ENCODE data around the gene TPP2.

The TPP2 gene

DNA sequence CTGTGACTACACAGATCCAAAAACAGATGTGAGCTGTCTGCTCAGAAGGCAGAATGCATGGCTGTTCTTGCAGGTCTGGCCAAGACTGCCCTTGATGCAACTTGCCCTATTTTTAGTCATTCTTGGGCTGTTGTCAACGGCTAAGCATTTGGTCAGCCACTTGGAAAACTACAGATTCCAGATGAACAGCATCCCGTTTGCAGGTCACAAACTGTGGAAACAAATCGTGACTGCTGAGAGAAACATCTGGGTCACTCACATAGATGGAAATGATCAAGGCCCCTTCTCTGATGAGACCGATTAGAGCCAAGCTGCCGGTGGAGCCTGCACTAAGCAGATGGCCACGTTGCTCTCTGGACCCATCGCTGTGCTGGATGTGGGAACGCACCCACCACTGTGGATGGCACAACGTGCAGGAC is 113.5 kb downstream of the TPP2 start:
- no peak overlapping the region for H3K4me3 ChIP-seq (ENCODE audit: low read length)
- TF ChIP-seq, protein P1, sequence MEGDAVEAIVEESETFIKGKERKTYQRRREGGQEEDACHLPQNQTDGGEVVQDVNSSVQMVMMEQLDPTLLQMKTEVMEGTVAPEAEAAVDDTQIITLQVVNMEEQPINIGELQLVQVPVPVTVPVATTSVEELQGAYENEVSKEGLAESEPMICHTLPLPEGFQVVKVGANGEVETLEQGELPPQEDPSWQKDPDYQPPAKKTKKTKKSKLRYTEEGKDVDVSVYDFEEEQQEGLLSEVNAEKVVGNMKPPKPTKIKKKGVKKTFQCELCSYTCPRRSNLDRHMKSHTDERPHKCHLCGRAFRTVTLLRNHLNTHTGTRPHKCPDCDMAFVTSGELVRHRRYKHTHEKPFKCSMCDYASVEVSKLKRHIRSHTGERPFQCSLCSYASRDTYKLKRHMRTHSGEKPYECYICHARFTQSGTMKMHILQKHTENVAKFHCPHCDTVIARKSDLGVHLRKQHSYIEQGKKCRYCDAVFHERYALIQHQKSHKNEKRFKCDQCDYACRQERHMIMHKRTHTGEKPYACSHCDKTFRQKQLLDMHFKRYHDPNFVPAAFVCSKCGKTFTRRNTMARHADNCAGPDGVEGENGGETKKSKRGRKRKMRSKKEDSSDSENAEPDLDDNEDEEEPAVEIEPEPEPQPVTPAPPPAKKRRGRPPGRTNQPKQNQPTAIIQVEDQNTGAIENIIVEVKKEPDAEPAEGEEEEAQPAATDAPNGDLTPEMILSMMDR (conservative IDR thresholded peaks at IDR 0.05; ENCODE audit: low read length) = no peak
- peak; percentile 92 for DNase-seq (ENCODE audit: low read depth)

DNA sequence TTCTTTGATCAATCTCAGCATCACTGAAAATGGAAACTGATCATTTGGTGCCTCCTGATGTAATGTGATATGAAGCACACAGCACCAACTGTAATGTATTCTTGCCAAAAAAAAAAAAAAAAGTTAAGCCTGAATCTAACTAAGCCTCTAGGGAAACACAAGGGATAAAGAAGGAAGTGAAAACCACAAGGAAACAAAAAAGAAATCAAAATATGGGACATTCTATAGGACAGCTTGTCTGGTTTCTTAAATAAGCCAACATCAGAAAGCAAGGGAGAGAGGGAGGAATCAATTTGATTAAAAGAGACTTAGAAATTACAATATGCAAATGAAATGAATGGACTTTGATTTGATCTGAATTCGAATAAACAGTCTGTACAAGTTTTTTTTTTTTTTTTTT is 118.7 kb downstream of the TPP2 start:
- TF ChIP-seq, protein P1 (conservative IDR thresholded peaks at IDR 0.05; ENCODE audit: low read length) = no peak
- H3K4me3 ChIP-seq (ENCODE audit: low read length) = no peak overlapping the region
- no peak for DNase-seq (ENCODE audit: low read depth)

DNA sequence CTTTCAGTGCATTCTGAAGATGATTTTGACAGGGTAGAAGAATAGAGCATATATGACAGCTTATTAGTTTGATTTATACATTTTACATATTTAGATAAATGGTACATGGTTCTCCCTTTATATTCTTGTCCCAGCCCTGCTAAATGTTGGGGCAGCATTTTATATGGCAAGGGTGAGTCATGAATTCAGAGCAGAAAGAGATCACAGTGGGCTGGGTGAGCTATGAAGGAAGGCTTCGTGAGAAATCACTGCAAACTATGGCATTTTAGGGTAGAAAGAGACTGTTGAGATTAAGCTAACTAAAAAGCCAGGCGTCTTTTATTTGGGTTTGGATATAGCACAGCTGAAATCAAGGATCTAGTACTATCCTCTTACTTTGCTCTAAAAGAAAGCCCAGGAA is 122.0 kb downstream of the TPP2 start:
- TF ChIP-seq, protein P1 (conservative IDR thresholded peaks at IDR 0.05; ENCODE audit: low read length) = no peak
- DNase-seq (ENCODE audit: low read depth) = no peak
- no peak overlapping the region for H3K4me3 ChIP-seq (ENCODE audit: low read length)

DNA sequence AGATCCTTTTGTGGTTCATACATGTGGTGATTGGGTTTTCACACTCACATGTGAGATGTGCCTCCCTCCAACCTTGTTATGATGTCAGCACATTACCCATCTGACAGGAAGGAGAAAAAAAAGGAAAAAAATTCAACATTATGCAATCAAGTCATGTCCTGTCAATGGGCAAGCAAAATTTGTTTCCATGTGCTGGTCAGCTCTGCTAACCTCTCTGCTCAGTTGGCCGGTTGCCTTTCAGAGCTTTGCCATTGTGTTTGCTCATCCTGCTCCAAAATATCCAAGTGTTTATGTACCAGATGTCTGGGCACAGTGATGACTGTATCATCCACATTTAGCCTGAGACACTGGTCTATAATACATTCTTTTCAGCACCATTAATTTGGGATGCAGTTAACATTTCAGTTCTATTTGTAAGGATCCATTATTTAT is 125.0 kb downstream of the TPP2 start:
- TF ChIP-seq, protein P1 (conservative IDR thresholded peaks at IDR 0.05; ENCODE audit: low read length) = no peak
- peak; percentile 97 for DNase-seq (ENCODE audit: low read depth)

DNA sequence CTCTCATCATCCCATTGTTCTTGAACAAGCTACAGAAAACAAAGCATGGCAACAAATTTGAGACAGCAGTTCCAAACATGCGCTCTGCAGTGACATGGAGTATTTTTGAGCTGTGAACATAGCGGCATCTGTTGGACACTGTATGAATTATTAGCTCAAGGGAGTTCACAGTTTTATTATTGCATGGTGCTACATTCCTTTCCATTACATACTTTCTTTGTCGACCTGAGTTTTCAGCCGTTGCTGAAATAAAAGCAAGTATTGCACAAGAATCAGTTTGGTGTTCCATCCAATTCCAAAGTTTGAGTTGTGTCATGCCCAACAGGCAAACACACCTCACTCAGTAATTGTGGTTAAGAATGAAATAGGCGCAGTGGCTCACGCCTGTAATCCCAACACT is 128.1 kb downstream of the TPP2 start:
- TF ChIP-seq, protein P1 (conservative IDR thresholded peaks at IDR 0.05; ENCODE audit: low read length) = peak; percentile 71
- peak; percentile 83 for DNase-seq (ENCODE audit: low read depth)
- no peak overlapping the region for H3K4me3 ChIP-seq (ENCODE audit: low read length)

More for the DNA sequence above, 125.0 kb downstream of the TPP2 start:
- H3K4me3 ChIP-seq (ENCODE audit: low read length) = no peak overlapping the region

DNA sequence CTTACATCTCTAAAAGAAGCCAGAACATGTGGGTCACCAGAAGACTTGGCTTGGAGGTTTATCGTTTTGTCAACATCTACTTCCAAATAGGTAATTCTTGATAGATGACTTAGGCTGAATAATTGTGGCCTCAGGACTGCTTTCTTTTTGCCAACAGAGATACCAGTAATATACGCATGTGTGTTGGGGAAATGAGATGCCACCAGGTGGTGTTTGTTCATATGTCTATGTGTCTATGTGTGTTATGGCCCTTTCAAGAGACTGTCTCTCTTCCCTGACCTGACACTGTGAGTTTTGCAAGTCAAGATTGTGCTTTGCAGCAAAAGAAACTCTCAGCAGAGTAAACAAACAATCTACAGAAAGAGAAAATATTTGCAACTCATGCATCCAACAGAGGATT is 129.6 kb downstream of the TPP2 start:
- DNase-seq (ENCODE audit: low read depth) = no peak
- H3K4me3 ChIP-seq (ENCODE audit: low read length) = no peak overlapping the region
- TF ChIP-seq, protein P1 (conservative IDR thresholded peaks at IDR 0.05; ENCODE audit: low read length) = peak; percentile 14; the same call in 1 of the 2 replicates

All from AG10803 (cell line).